HUDEP-2 (cell line): Measurements from ENCODE around the gene CHD5.

Experiments used
- DNase-seq, 76 experiments: peaks; one replicate each; lab custom pipeline; 2025; ENCODE audit not compliant: unreplicated experiment in 76 of 76; lab: John Stamatoyannopoulos, UW

Gene CHD5

DNA sequence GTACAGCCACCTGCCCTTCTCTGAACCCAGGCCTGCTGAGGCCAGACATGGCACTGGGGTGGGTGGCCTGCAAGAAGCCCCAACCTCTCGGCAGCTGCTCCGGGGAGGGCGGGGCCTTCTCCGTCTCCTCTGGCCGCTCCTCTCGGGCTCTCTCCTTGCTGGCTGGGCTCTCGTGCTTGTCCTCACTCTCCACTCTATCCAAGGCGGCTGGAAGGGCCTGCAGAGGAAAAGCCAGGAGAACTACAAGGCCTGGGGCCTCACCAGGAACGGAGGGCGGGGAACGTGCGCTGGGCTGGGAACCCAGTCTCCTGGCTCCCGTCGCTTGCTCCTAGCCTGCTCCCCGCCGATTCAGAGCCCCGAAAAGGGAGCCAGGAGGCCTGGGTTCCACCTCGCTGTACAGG, 59.1 kb downstream of the CHD5 start:
- no peak for DNase-seq

- no peak for DNase-seq
Measured at GRCh38 chr1:6118415-6118814, 61.7 kb downstream of the CHD5 start.

- DNase-seq = no peak
Measured at GRCh38 chr1:6117624-6118023, 62.5 kb downstream of the CHD5 start.

DNA sequence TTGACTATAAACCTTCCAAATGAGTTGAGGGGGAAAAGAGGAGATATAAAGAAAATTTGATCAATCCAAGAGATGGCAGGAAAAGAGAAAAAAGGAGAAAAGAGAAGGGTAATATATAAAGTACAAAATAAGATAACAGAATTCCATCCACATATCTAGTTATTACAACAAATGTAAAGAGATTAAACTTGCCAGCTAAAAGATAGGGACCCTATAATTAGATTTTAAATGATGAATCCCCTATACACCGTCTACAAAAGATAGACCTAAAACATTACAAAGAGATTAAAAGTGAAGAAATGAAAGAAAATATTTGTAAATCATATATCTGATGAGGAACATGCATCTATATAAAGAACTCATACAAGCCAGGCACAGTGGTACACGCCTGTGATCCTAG, 63.1 kb downstream of the CHD5 start:
- DNase-seq = no peak

DNA sequence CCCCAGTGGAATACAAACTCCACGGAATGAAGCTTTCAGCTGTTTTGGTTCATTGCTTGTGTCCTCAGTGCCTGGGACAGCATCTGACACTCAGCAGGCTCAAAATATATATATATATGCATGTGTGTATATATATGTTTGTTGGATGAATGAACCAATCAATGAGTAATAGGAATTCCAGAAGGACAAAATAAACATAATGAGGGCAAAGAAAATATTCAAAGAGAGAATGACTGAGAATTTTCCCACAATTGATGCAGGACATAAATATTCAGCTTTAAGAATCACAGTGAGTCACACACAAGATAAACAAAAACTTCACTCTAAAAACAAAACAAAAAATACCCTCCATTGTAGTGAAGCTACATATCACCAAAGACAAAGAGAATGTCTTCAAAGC, 64.0 kb downstream of the CHD5 start:
- DNase-seq = no peak

- DNase-seq = no peak
Measured at GRCh38 chr1:6113745-6114144, 66.4 kb downstream of the CHD5 start.

DNA sequence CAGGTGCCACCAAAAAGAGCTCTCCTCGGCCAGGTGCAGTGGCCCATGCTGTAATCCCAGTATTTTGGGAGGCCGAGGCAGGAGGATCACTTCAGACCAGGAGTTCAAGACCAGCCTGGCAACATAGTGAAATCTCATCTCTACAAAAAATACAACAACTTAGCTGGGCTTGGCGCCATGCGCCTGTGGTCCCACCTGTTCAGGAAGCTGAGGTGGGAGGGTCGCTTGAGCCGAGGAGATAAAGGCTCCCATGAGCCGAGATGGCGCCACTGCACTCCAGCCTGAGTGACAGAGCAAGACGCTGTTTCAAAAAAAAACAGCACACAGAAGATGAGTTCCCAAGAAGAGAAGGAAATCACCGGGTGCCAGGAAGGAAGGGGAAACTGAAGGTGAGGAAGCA, 67.0 kb downstream of the CHD5 start:
- no peak for DNase-seq

- no peak for DNase-seq
Measured at GRCh38 chr1:6112690-6113005, 67.5 kb downstream of the CHD5 start.

GRCh38 chr1:6111991-6112689, 68.0 kb downstream of the CHD5 start:
- no peak for DNase-seq

DNA sequence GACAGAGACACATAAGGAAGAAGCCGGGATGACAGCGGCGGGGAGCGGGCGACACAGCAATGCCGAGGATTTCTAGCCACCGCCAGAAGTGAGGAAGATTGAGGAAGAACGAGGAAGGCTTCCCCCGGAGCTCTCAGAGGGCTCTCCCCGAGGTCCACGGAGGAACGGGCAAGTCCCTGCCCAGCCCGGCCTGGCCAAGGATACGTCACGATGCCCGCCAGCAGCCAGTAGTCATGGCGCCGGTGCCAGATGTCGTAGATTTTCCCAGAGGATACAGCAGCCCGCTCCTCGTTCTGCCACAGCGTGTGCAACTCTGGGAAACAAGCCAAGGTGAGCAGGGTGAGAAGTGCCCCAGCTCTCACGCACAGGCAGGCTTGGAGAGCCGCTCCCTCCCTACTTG, 68.5 kb downstream of the CHD5 start:
- DNase-seq = no peak

DNA sequence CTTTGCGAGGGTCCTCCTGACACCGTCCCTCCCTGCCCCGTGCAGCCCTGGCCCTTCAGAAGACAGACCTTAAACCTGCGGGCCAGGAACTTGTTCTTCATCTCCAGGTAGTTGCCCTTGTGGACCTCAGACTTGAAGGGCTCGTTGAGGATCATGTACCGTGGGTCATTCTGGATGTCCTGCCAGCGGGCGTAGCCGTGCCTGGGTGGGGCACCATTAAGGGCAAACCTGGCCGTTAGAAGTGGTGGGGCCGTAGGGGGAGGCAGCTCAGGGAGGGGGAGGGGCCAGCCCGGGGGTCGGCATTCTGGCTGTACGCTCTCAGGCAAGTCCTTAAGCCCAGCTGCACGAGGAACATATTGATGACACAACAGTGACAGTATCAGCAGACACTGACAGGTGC, 69.8 kb downstream of the CHD5 start:
- DNase-seq = no peak

DNA sequence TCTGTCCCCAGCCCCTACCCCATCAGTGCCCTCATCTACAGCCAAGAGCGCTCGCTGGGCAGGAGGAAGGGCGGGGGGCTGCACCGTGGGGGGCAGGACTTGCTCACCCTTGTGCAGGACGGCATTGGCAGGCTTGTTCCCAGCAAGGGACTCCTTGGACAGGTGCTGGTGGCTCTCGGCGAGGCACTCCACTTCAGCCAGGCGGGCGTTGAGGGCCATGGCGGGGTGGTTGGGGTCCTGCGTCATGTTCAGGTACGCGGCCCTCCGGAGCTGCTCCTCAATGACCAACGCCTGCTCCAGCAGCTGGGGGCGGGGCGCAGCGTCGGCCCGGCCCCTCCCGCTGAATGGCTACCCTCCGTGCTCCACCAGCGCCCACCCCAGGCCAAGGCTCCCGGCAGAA, 70.4 kb downstream of the CHD5 start:
- DNase-seq = no peak

- peak in 42 of 76 experiments; percentile 2 to 64 (median 26) for DNase-seq
Measured at GRCh38 chr1:6108937-6109614, 71.0 kb downstream of the CHD5 start.

DNA sequence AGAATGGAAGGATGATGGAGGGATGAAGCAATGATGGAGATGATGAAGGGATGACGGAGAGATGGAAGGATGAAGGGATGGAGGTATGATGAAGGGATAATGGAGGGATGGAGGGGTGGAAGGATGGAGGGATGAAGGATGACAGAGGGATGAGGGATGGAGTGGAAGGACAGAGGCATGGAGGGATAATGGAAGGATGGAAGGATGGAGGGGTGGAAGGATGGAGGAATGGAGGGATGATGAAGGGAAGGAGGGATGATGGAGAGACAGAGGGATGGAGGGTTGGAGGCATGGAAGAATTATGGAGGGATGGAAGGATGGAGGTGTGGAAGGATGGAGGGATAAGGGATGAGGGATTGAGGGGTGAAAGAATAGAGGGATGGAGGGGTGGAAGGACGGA, 71.6 kb downstream of the CHD5 start:
- DNase-seq = no peak

DNA sequence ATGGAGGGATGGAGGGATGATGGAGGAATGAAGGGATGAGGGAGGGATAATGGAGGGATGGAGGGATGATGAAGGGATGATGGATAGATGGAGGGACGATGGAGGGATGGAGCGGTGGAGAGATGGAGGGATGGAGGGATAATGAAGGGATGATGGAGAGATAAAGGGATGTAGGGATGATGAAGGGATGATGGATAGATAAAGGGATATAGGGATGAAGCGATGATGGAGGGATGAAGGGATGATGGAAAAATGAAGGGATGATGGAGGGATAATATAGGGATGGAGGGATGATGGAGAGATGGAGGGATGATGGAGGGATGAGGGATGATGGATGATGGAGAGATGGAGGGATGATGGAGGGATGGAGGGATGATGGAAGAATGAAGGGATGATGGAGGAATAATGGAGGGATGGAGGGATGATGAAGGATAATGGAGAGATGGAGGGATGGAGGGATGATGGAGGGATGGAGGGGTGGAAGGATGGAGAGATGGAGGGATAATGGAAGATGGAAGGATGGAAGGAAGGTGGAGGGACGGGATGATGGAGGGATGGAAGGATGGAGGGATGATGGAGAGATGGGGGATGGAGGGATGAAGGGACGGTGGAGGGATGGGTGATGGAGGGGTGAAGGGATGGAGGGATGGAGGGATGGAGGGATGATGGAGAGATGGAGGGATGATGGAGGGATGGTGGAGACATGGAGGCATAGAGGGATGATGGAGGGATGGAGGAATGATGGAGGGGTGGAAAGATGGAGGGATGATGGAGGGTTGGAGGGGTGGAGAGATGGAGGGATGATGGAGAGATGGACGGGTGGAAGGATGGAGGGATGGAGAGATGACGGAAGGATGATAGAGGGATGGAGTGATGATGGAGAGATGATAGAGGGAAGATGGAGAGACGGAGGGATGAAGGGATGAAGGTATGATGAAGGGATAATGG, 72.4 kb downstream of the CHD5 start:
- no peak for DNase-seq

GRCh38 chr1:6106977-6107376, 73.1 kb downstream of the CHD5 start:
- DNase-seq = no peak

DNA sequence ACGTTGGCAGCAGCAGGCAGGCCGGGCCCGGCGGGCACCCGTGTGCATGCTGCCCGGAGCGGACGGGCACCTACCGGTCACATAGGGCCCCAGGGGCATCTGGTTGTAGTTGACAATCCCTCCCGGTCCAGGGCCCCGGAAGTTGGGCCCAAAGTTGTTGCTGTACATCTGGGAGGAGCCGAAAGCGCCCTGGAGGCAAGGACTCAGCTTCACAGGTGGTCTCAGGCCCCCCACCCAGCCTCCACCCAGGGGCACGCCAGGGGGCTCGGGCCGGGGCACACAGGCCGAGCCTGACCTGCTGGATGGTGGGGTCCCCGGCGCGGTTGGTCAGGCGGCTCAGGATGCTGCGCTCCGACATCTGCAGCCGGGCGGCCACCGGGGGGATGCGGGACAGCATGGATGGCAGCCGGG, 73.8 kb downstream of the CHD5 start:
- DNase-seq = no peak

GRCh38 chr1:6105763-6106162, 74.4 kb downstream of the CHD5 start:
- DNase-seq = peak in 2 of 76 experiments; percentile 9 to 11

GRCh38 chr1:6105218-6105679, 74.9 kb downstream of the CHD5 start:
- DNase-seq = no peak

- no peak for DNase-seq
Measured at GRCh38 chr1:6104631-6105030, 75.5 kb downstream of the CHD5 start.

GRCh38 chr1:6103854-6104530, 76.1 kb downstream of the CHD5 start:
- no peak for DNase-seq
